DMS53 treated with DMSO at 0.1 percent for 48 hours (cell line): ENCODE measurements around the gene EIPR1.

Experiments used
- DNase-seq: peaks from one replicate; lab custom pipeline; 2025; ENCODE audit not compliant: unreplicated experiment; lab: John Stamatoyannopoulos, UW

Gene EIPR1

DNA sequence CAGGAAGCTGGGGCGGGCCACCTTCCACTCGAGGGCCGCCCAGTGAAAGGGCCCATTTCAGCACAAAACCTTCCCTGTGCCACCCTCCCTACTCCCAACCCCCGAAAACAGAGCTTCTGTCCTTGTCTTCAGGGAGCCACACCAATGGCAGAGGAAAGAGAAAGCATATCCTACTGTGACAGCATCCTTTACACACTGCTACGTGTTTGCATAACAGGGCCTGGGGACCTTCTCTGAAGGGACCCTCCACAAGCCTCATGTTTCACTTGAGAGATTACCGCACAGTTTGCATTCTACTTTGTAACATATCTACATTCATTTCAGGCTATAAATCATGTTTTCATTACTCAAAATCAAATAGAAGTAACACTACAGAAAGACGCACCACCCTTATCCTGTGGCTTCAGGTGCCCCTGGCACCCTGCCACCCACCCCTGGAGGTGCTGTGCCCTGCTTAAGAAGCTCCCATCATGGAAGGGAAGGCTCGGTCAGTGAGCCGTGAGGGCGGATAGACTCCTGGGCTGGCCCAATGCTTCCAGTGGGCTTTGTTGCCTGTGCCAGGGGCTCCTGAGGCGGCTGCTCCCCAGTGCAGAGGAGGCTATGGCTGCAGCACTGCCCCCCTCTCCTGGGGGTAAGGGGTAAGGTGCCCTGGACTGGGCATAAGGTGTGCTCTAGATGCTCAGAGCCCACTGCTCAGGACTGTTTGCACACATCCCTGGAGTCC lies 52.0 kb downstream of the EIPR1 start:
- DNase-seq, result no peak

DNA sequence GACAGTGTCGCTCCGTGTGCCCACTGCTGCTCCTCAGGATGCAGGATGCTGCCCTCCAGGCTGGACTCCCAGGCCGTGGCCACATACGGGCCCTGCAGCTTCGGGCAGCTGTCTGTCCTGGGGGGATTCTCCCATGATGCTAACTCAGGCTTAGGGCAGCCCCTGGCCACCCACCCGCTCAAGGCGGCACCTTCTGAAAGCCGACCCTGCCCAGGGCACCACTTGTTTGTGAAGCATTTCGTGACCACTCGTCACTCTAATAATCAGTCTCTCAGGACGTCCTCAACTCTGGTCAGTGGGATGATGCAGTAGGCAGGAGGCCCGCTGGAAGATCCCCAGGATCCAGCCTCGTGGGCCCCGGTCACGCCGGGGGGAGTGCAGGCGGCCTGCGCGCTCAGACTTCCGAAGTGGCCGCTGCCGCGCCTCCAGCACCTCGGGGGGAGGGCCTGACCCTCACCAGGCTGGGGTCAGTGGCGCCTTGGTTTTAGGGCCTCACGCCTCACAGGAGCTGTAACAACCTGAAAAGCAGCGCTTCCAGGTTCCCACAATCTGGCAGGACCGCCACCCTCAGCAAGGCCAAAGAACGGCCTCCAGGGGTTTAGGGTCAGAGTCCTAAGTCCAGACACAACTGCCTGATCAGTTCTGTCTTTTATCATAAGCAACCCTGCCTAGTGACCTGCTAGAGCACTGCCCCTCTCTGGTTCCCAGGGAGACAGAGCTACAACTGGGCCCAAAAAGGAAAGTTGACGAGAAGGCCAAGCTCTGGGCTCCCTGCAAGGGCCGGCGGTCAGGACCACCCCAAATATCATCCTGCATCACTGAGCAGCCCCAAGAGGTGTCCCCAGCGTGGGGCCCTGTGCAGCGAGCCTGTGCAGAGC lies 53.0 kb downstream of the EIPR1 start:
- no peak for DNase-seq

DNA sequence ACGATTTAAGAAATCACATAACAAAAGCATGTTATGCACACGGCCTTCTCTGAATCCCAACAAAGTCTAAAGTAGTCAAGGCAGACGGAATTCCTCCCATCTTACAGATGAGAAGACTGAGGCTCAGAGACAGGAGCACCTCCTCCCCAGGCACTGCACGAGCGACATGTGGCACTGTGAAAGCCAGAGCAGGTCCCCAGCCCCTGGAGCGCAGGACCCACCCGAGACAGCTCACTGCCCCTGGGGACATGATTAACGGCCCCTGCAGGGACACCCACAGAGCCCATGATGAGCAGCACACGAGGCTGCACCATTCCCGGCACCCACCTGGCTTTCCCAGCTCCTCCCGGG lies 53.6 kb downstream of the EIPR1 start:
- DNase-seq, result no peak

DNA sequence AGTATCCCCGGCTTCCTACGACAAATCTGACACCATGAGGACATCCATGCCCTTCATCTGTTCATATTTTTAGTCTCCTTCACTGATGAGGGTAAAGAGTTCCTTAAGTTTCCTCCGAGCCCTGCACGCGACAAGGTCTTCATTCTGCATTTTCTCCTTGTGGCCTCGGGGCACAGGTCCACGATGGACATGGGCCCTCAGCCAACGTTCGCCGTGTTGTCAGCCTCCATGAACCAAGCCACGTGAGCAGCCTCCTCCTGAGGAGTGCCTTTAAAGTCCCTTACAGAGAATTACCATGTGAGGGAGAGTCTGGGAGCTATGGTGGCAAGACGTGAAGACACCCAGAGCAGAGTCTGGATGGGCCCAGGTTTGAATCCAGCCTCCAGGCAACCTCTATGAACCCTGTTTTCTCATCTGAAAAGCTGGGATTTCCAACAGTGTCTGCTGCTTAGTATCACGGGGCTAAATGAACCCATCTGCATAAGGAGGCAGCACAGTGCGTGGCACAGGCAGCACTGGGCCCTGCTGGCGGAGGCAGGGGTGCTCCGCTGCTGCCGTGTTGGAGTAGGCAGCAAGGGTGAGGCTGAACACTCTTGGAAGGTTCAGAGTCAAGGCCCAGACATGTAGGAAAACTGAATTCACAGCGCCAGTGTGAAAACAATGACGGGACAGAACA lies 54.1 kb downstream of the EIPR1 start:
- no peak for DNase-seq

- DNase-seq, result no peak
These were observed 55.2 kb downstream of the EIPR1 start for GRCh38 chr2:3322311-3322970.

GRCh38 chr2:3321825-3322224 lies 55.8 kb downstream of the EIPR1 start:
- no peak for DNase-seq

DNA sequence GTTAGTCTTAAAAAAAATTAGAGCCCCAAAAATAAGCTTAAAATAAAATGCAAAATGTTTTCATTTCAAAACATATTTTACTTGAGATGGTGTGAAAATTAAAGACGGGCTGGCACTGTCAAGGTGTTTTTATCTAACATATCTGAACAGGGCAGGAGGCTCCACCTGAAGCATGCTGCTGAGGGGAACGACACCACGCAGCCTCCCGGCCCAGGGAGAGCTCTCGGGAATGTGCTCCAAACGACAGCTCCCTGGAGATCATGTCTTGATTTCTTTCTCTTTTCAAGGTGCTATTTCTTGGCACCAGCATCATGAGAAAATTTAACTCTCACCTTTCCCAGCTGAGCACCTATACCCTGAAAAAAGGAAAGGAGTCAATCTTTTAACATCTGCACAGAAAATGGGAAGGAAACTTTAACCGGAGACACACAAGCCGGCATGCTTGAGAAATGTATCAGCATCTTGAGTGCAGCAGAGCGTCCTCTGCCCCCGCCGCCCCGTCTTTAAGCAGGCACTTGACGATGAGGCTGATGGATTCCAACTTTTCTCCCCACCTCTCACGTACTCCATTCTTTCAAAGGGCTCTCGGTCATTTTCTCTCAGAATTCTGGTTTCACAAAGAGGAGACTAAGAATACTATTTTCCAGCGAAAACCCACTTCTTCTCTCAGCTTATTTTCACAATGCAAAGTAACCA lies 56.6 kb downstream of the EIPR1 start:
- no peak for DNase-seq

DNA sequence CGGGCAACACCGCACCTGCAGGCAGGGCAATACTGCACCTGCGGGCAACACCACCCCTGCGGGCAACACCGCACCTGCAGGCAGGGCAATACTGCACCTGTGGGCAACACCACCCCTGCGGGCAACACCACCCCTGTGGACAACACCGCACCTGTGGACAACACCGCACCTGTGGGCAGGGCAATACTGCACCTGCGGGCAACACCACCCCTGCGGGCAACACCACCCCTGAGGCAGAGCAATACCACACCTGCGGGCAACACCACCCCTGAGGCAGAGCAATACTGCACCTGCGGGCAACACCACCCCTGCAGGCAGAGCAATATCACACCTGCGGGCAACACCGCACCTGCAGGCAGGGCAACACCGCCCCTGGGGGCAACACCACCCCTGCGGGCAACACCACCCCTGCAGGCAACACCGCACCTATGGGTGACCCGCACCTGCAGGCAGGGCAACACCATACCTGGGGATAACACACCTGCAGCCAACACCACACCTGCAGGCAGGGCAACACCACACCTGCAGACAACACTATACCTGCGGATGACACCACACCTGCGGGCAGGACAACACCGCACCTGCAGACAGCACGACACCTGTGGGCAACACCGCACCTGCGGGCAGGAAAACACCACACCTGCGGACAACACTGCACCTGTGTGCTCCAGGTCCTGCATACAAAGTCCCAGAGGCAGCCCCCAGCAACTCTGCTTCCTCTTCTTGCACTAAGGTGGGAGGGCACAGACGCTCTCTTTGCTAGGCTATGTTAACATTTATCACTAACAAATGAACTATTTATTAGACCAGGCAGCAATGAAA lies 57.7 kb downstream of the EIPR1 start:
- no peak for DNase-seq

DNA sequence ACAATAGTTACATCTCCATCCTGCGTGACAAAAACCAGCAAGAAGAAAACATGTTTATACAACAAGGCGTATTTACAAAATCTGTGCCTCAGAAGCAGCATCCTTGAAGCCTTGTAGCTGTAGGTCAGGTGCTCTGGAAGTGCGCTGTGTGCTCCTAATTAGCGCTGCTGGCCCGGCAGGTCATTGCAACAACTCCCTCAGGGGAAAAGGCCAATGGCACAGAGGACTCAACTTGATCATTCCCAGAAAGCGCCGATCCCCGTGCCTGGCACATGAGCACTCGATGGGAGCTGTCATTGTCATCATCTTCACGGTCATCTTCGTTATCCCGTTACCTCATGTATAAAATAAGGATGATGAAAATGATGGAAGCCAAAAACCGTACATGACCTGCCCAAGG lies 58.5 kb downstream of the EIPR1 start:
- DNase-seq, result no peak

- DNase-seq, result no peak
These were observed 59.6 kb downstream of the EIPR1 start for GRCh38 chr2:3317871-3318590.

DNA sequence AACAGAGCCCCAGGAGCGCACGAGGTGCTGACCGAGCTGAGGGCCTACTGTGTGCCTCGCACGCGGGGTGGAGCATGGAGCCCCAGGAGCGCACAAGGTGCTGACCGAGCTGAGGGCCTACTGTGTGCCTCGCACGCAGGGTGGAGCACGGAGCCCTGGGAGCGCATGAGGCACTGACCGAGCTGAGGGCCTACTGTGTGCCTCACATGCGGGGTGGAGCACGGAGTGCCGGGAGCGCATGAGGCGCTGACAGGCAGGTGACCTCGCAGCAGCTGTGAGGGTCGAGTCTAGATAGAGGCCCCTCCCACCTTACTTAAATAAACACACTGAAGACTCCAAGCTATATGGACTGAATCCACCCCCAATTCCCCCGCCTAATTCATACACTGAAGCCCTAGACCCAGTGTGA lies 60.3 kb downstream of the EIPR1 start:
- DNase-seq, result no peak

DNA sequence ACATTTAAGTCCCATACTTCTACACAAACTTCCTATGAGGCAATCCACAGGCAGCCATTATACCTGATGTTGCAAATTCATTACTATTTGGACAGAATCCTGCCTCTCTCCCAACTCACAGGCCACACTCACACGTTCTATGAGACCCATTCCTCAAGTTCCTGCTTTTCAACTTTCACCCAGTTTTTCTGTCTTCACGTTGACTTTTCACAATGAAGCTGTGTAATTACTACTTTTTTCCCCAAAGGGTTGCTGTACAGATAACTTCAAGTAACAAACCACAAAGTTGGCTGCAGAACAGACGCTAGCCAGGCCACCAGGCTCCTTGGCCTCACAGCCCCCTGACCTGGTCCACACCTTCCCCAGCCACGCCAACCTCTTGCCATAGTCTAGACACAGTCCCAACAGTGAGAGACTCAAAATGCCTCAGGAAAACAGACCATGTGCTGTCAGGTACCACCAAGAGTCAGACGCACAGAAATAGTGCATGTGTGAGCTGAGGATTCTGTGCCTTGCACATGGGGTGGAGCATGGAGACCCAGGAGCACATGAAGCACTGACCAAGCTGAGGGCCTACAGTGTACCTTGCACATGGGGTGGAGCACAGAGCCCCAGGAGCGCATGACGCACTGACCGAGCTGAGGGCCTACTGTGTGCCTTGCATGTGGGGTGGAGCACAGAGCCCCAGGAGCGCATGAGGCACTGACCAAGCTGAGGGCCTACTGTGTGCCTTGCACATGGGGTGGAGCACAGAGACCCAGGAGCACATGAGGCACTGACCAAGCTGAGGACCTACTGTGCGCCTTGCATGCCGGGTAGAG lies 61.0 kb downstream of the EIPR1 start:
- no peak for DNase-seq

GRCh38 chr2:3314626-3315025 lies 63.0 kb downstream of the EIPR1 start:
- no peak for DNase-seq

DNA sequence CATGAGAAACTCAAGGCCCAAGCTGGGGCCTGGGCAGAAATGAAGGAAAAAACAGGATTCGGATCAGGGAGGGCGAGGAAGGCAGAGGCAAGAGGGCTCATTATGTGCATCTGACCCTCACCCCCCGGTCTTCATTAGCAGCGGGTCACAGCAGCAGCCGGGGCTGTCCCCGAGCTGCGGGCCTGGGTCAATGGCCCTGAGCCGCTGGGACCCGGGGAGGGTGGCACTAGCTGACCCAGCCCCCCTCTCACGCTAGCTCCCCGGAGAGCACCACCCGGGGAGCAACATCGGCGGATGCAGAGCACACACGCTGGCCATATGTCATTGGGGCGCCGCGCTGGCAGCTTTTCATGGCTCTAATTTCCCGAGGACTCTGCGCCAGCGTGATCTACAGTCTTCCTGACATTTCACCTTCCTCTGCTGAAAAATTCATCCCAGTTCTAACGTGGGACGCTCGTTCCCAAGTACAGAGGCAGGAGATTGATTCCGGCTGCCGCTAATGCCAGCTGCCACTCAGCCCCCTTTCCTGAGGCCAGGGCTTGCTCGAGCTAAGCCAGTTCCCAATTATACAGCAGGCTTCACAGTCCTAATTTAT lies 63.7 kb downstream of the EIPR1 start:
- DNase-seq, result no peak

- no peak for DNase-seq
These were observed 64.9 kb downstream of the EIPR1 start for GRCh38 chr2:3312576-3313345.

GRCh38 chr2:3311601-3312000 lies 66.0 kb downstream of the EIPR1 start:
- no peak for DNase-seq
